ENCODE data around the gene EREG. TPM values are rescaled to one million over a fixed set of nuclear protein-coding genes. Genes with fewer than 3 reads are reported as not detected.
A peak's percentile ranks its signal among the peaks of the same experiment; 100 is the strongest.

EREG gene
- total RNA-seq, 2 experiments from 2014 or later = not detected

- H3K4me3 ChIP-seq (ENCODE audit: low read depth, low read length, poor library complexity, severe bottlenecking) = no peak overlapping the region
- no peaks in the 10 kb centered on the region for H3K36me3 ChIP-seq (ENCODE audit: insufficient read depth, low read length)
- H3K27ac ChIP-seq (ENCODE audit: low read depth, low read length, poor library complexity, severe bottlenecking) = no peak overlapping the region
- peak; percentile 9 for DNase-seq (ENCODE audit: low spot score)
- BruUV-seq (replicated peaks) = no TSS peak
- ChIA-PET POLR2A (no interaction called here), CTCF (ENCODE audit: unreplicated experiment) (no interaction called here)
- no peak for TF ChIP-seq EZH2phosphoT487 (IDR thresholded peaks at IDR 0.05; ENCODE audit: borderline replicate concordance, low read depth, low read length)
- TF ChIP-seq, protein P1, sequence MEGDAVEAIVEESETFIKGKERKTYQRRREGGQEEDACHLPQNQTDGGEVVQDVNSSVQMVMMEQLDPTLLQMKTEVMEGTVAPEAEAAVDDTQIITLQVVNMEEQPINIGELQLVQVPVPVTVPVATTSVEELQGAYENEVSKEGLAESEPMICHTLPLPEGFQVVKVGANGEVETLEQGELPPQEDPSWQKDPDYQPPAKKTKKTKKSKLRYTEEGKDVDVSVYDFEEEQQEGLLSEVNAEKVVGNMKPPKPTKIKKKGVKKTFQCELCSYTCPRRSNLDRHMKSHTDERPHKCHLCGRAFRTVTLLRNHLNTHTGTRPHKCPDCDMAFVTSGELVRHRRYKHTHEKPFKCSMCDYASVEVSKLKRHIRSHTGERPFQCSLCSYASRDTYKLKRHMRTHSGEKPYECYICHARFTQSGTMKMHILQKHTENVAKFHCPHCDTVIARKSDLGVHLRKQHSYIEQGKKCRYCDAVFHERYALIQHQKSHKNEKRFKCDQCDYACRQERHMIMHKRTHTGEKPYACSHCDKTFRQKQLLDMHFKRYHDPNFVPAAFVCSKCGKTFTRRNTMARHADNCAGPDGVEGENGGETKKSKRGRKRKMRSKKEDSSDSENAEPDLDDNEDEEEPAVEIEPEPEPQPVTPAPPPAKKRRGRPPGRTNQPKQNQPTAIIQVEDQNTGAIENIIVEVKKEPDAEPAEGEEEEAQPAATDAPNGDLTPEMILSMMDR (conservative IDR thresholded peaks at IDR 0.05; ENCODE audit: low read length) = no peak
- H4K20me1 ChIP-seq (ENCODE audit: insufficient read depth, low read length) = no peaks in the 10 kb centered on the region
- 0 out of 2 replicates have a peak overlapping the region, but pooled peaks have one; percentile 50 for H2AFZ ChIP-seq (ENCODE audit: low read length)
- no peaks in the 10 kb centered on the region for H3K9me2 ChIP-seq (ENCODE audit: insufficient read depth, low read length)
- H3K4me1 ChIP-seq (ENCODE audit: insufficient read depth, low read length, poor library complexity, severe bottlenecking) = no peaks in the 10 kb centered on the region
- H3K4me2 ChIP-seq (ENCODE audit: low read length) = peak overlapping the region; percentile 33; the same call in 1 of the 2 replicates
- no peaks in the 10 kb centered on the region for H3K79me2 ChIP-seq (ENCODE audit: insufficient read depth, low read depth, low read length)
- intact Hi-C loops (cut with micrococcal nuclease; ENCODE audit: unreplicated experiment) = no loop called here
- H3K9me3 ChIP-seq (ENCODE audit: low read length) = no peaks in the 10 kb centered on the region
Measured at GRCh38 chr4:74433541-74434172, 68.7 kb downstream of the EREG start.

DNA sequence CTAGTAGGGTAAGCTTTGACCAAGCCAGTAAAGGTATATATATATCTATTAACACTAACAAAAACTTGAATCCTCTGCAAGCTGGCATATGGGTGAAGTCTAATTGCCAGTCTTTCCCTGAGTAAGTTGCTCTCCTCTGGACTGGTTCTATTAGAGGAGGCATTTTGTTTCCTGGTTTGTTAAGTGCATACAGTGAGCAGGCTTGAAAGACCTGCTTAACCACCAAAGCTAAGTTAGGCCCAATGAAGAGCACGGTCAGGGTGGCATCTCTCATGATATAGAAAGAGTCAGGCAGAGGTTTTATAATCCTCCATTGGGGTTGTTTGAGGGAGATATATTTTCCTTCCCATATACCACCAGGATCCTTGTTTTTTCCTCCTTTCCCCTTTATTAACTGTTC lies 70.4 kb downstream of the EREG start:
- no peak overlapping the region for H2AFZ ChIP-seq (ENCODE audit: low read length)
- H3K79me2 ChIP-seq (ENCODE audit: insufficient read depth, low read depth, low read length) = no peaks in the 10 kb centered on the region
- H3K9me2 ChIP-seq (ENCODE audit: insufficient read depth, low read length) = no peaks in the 10 kb centered on the region
- no peaks in the 10 kb centered on the region for H4K20me1 ChIP-seq (ENCODE audit: insufficient read depth, low read length)
- no peaks in the 10 kb centered on the region for H3K4me1 ChIP-seq (ENCODE audit: insufficient read depth, low read length, poor library complexity, severe bottlenecking)
- CTCF ChIA-PET (ENCODE audit: unreplicated experiment) = no interaction called here
- intact Hi-C loops (cut with micrococcal nuclease; ENCODE audit: unreplicated experiment) = no loop called here
- no peaks in the 10 kb centered on the region for H3K36me3 ChIP-seq (ENCODE audit: insufficient read depth, low read length)
- no TSS peak for BruUV-seq (replicated peaks)
- H3K4me2 ChIP-seq (ENCODE audit: low read length) = no peak overlapping the region
- no peaks in the 10 kb centered on the region for H3K9me3 ChIP-seq (ENCODE audit: low read length)
- no peak for DNase-seq (ENCODE audit: low spot score)
- H3K4me3 ChIP-seq (ENCODE audit: low read depth, low read length, poor library complexity, severe bottlenecking) = no peak overlapping the region
- POLR2A ChIA-PET = interaction anchor here (0.6 to 1.7 kb wide), 3 partner anchors 21 to 197 kb away, joined by 3 to 5 read pairs (median 3); no protein-coding TSS in a partner anchor
- TF ChIP-seq, protein P1 (conservative IDR thresholded peaks at IDR 0.05; ENCODE audit: low read length) = no peak
- H3K27ac ChIP-seq (ENCODE audit: low read depth, low read length, poor library complexity, severe bottlenecking) = no peak overlapping the region

DNA sequence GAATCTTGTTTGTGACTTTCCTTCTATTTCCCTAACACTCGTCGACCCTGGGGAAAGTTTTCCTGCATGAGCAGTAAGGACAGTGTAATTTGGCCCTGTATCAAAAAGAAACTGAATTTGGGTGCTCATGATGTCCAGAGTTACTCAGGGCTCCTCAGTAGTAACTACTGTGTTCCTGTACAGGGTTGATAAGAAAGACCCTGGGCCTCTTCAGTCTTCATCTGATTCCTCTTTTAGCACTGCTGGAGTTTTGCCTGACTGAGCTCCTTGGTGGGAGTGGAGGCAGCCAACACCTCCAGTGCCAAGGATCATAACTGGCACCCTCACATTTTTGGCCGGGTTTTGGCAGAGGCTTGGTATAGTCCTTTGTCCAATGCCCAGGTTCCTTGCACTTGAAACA lies 72.9 kb downstream of the EREG start:
- POLR2A ChIA-PET = no interaction called here
- H3K9me2 ChIP-seq (ENCODE audit: insufficient read depth, low read length) = no peaks in the 10 kb centered on the region
- H2AFZ ChIP-seq (ENCODE audit: low read length) = no peak overlapping the region
- no peaks in the 10 kb centered on the region for H3K79me2 ChIP-seq (ENCODE audit: insufficient read depth, low read depth, low read length)
- H3K4me1 ChIP-seq (ENCODE audit: insufficient read depth, low read length, poor library complexity, severe bottlenecking) = no peaks in the 10 kb centered on the region
- TF ChIP-seq, protein P1 (conservative IDR thresholded peaks at IDR 0.05; ENCODE audit: low read length) = no peak
- TF ChIP-seq EZH2phosphoT487 (IDR thresholded peaks at IDR 0.05; ENCODE audit: borderline replicate concordance, low read depth, low read length) = no peak
- intact Hi-C loops (cut with micrococcal nuclease; ENCODE audit: unreplicated experiment) = no loop called here
- BruUV-seq (replicated peaks) = no TSS peak
- no peaks in the 10 kb centered on the region for H3K36me3 ChIP-seq (ENCODE audit: insufficient read depth, low read length)
- H3K9me3 ChIP-seq (ENCODE audit: low read length) = no peaks in the 10 kb centered on the region
- H4K20me1 ChIP-seq (ENCODE audit: insufficient read depth, low read length) = no peaks in the 10 kb centered on the region
- no peak overlapping the region for H3K4me3 ChIP-seq (ENCODE audit: low read depth, low read length, poor library complexity, severe bottlenecking)
- H3K4me2 ChIP-seq (ENCODE audit: low read length) = no peak overlapping the region
- DNase-seq (ENCODE audit: low spot score) = no peak
- CTCF ChIA-PET (ENCODE audit: unreplicated experiment) = no interaction called here
- H3K27ac ChIP-seq (ENCODE audit: low read depth, low read length, poor library complexity, severe bottlenecking) = no peak overlapping the region
